Testis (tissue), 3 donors: ENCODE results near the gene VGLL2. TPM values are rescaled to one million over a fixed set of nuclear protein-coding genes. Genes with fewer than 3 reads are reported as not detected.

Experiments
- DNase-seq: peaks from one replicate; pipeline ENCODE4 v3.0.0-alpha.2; 2019
- H3K27ac ChIP-seq, 2 donors: fragments of 200-600 bp; sonication (generic); one replicate each; pipeline ENCODE4 v1.5.1; 2019
- H3K27me3 ChIP-seq: fragments of 200-600 bp; sonication (generic); one replicate; pipeline ENCODE4 v1.5.1; 2019
- H3K36me3 ChIP-seq: fragments of 200-600 bp; sonication (generic); one replicate; pipeline ENCODE4 v1.5.1; 2017; ENCODE audit warnings: low read depth; ENCODE audit errors: missing control alignments
- H3K4me1 ChIP-seq: fragments of 200-600 bp; sonication (generic); one replicate; pipeline ENCODE4 v1.5.1; 2019
- H3K4me3 ChIP-seq, 2 donors: fragments of 200-600 bp; sonication (generic); one replicate each; pipeline ENCODE4 v1.5.1; 2017 to 2019
- H3K9me3 ChIP-seq: fragments of 200-600 bp; sonication (generic); one replicate; pipeline ENCODE4 v1.5.1; 2017
- CTCF ChIP-seq, 3 experiments: fragments of 450-650 bp in 2 of 3; fragments of 200-600 bp in 1 of 3; sonication (generic) in 1 of 3; IDR thresholded peaks; one replicate each; pipeline ENCODE4 v1.5.1; 2016 to 2019; ENCODE audit warnings: antibody characterized with exemption in 3 of 3, mild to moderate bottlenecking in 2 of 3, moderate library complexity in 1 of 3
- POLR2A ChIP-seq: fragments of 450-650 bp; IDR thresholded peaks from one replicate; pipeline ENCODE4 v1.6.1; 2017; ENCODE audit warnings: antibody characterized with exemption, mild to moderate bottlenecking, moderate library complexity
- WGBS, 2 donors: methylation state at CpG; one replicate each; pipeline ENCODE4 v1.1.5; 2018; 5-methylcytosine and 5-hydroxymethylcytosine counted together
- intact Hi-C: fragments of 100-400 bp; cut with DNase I; formaldehyde crosslinking; loops from one replicate; pipeline ENCODE4 v1.15.1; 2023; ENCODE audit warnings: low total_unique reads
- polyA plus RNA-seq: library from polyadenylated mRNA; stranded (reverse); fragments of 350-450 nt; fragmentation: Illumina TruSeq; extraction: RNeasy Lipid Tissue Mini Kit (QIAGEN cat#74804); gene quantifications from one replicate; pipeline ENCODE4 v1.2.3, GENCODE V29; 2014; ENCODE audit warnings: low read depth, low replicate concordance; ENCODE audit not compliant: insufficient read depth
- total RNA-seq, 2 donors: library from RNA; depleted of rRNA; stranded (reverse); fragments of >200 nt; gene quantifications; one replicate each; pipeline ENCODE4 v1.2.3, GENCODE V29; 2016

Gene VGLL2
- total and polyA plus RNA-seq, 3 donors from 2014 or later = 1.7 TPM

- Histone ChIP-seq H3K27me3 (no peaks in the 10 kb centered on the region), H3K9me3 (no peaks in the 10 kb centered on the region), H3K27ac (no peak overlapping the region), H3K36me3 (no peaks in the 10 kb centered on the region), H3K4me1 (no peaks in the 10 kb centered on the region), H3K4me3 (no peak overlapping the region)
- DNase-seq = no peak
- WGBS, 2 donors = 71 to 72% methylated on average over 3 of the region's 3 CpGs
- intact Hi-C loops = no loop called here
- no peak for TF ChIP-seq POLR2A
- no peak for TF ChIP-seq CTCF (IDR thresholded peaks at IDR 0.05)
Measured at GRCh38 chr6:117290173-117290846, 25.0 kb downstream of the VGLL2 start.

GRCh38 chr6:117298941-117299340 lies 33.6 kb downstream of the VGLL2 start:
- 85 to 95% methylated on average over 3 of the region's 3 CpGs for WGBS, 2 donors
- no peaks in the 10 kb centered on the region for H3K9me3 ChIP-seq
- no peaks in the 10 kb centered on the region for H3K4me1 ChIP-seq
- no peak for DNase-seq
- H3K27ac ChIP-seq = no peak overlapping the region
- H3K4me3 ChIP-seq = no peak overlapping the region
- intact Hi-C loops = no loop called here
- no peaks in the 10 kb centered on the region for H3K36me3 ChIP-seq
- no peak for TF ChIP-seq CTCF (IDR thresholded peaks at IDR 0.05)
- H3K27me3 ChIP-seq = no peaks in the 10 kb centered on the region

- H3K4me1 ChIP-seq = no peaks in the 10 kb centered on the region
- no peak overlapping the region for H3K4me3 ChIP-seq
- H3K9me3 ChIP-seq = no peaks in the 10 kb centered on the region
- H3K27ac ChIP-seq = no peak overlapping the region
- no peak for DNase-seq
- TF ChIP-seq CTCF (IDR thresholded peaks at IDR 0.05) (no peak), POLR2A (no peak)
- H3K36me3 ChIP-seq = no peaks in the 10 kb centered on the region
- intact Hi-C loops = no loop called here
- no peaks in the 10 kb centered on the region for H3K27me3 ChIP-seq
- 51 to 76% methylated on average over 3 of the region's 3 CpGs for WGBS, 2 donors
Measured at GRCh38 chr6:117303323-117303722, 38.0 kb downstream of the VGLL2 start.

GRCh38 chr6:117304446-117304845 lies 39.1 kb downstream of the VGLL2 start:
- H3K9me3 ChIP-seq = no peaks in the 10 kb centered on the region

More at GRCh38 chr6:117304446-117304845, 39.1 kb downstream of the VGLL2 start:
- no peak for TF ChIP-seq POLR2A
- TF ChIP-seq CTCF (IDR thresholded peaks at IDR 0.05) = no peak
- no peak for DNase-seq
- Histone ChIP-seq H3K36me3 (no peaks in the 10 kb centered on the region), H3K27ac (no peak overlapping the region), H3K4me1 (no peaks in the 10 kb centered on the region), H3K27me3 (no peaks in the 10 kb centered on the region), H3K4me3 (no peak overlapping the region)
- 87 to 90% methylated on average over 2 of the region's 2 CpGs for WGBS, 2 donors
- intact Hi-C loops = no loop called here
